Endodermal cell (in vitro differentiated cells): ENCODE results near the gene PRKAA2. TPM values are rescaled to one million over a fixed set of nuclear protein-coding genes. Genes with fewer than 3 reads are reported as not detected.

Experiments used
- DNase-seq: peaks from one replicate; pipeline ENCODE4 v3.0.0-alpha.2; 2017
- H3K27ac ChIP-seq: 2 replicates; pipeline ENCODE4 v1.5.1; 2013; ENCODE audit warnings: mild to moderate bottlenecking, low read depth, low read length, moderate library complexity
- H3K27me3 ChIP-seq: 2 replicates; pipeline ENCODE4 v1.6.1; 2013; ENCODE audit warnings: mild to moderate bottlenecking, low read length, moderate library complexity; ENCODE audit not compliant: insufficient read depth, control insufficient read depth, poor library complexity, severe bottlenecking
- H3K36me3 ChIP-seq: 2 replicates; pipeline ENCODE4 v1.7.0; 2013; ENCODE audit warnings: mild to moderate bottlenecking, low read length, moderate library complexity; ENCODE audit not compliant: control insufficient read depth, insufficient read depth
- H3K4me1 ChIP-seq: one replicate; pipeline ENCODE4 v1.7.0; 2013; ENCODE audit warnings: low read length; ENCODE audit not compliant: control insufficient read depth, insufficient read depth
- H3K4me3 ChIP-seq: 2 replicates; pipeline ENCODE4 v1.5.1; 2013; ENCODE audit warnings: mild to moderate bottlenecking, low read length, moderate library complexity
- H3K9ac ChIP-seq: 2 replicates; pipeline ENCODE4 v1.6.1; 2013; ENCODE audit warnings: mild to moderate bottlenecking, low read length, moderate library complexity; ENCODE audit not compliant: poor library complexity, severe bottlenecking; ENCODE audit errors: extremely low read depth
- H3K9me3 ChIP-seq: 2 replicates; pipeline ENCODE4 v1.6.1; 2013; ENCODE audit warnings: mild to moderate bottlenecking, low read length, moderate library complexity; ENCODE audit not compliant: control insufficient read depth
- H3K27ac Mint-ChIP-seq: 2 replicates; pipeline ENCODE4 v1.8.0; 2020; ENCODE audit warnings: mixed read lengths
- H3K27me3 Mint-ChIP-seq: 2 replicates; pipeline ENCODE4 v1.8.0; 2021; ENCODE audit warnings: mild to moderate bottlenecking, mixed read lengths; ENCODE audit not compliant: insufficient read depth
- H3K36me3 Mint-ChIP-seq: 2 replicates; pipeline ENCODE4 v1.8.0; 2020; ENCODE audit warnings: low read depth, mixed read lengths
- H3K4me1 Mint-ChIP-seq: 2 replicates; pipeline ENCODE4 v1.8.0; 2020; ENCODE audit warnings: mixed read lengths
- H3K4me3 Mint-ChIP-seq: 2 replicates; pipeline ENCODE4 v1.8.0; 2020; ENCODE audit warnings: mild to moderate bottlenecking, moderate library complexity, mixed read lengths
- H3K9me3 Mint-ChIP-seq: 2 replicates; pipeline ENCODE4 v1.8.0; 2020; ENCODE audit warnings: mild to moderate bottlenecking, mixed read lengths
- CTCF ChIP-seq: fragments of 200-600 bp; sonication (generic); conservative IDR thresholded peaks from 2 replicates; pipeline ENCODE4 v1.5.0; 2021; ENCODE audit warnings: antibody characterized with exemption, mild to moderate bottlenecking
- WGBS, 2 experiments: methylation state at CpG; one replicate each; pipeline versions ENCODE4 v1.1.5 to v1.1.7; 2013; ENCODE audit warnings: missing lambda C conversion rate in 2 of 2, mixed read lengths in 1 of 2; ENCODE audit not compliant: insufficient coverage in 1 of 2, insufficient read length in 1 of 2; 5-methylcytosine and 5-hydroxymethylcytosine counted together
- total RNA-seq, 2 donors: library from RNA; stranded (reverse); fragmentation: NEBNext Ultra II Directional in 1 of 2; extraction: Animal tissue kit (Norgen Biotek cat#: 25700) in 1 of 2; gene quantifications; 2 replicates in 1 of 2; 3 replicates in 1 of 2; pipeline ENCODE4 v1.2.1, GENCODE V29; 2021

Gene PRKAA2
- total RNA-seq, 2 donors from 2014 or later: 4.7 to 15.3 TPM

GRCh38 chr1:56658254-56658653 lies 13.1 kb downstream of the PRKAA2 start:
- peaks cover 25% of the 10 kb centered on the region for H3K9me3 Mint-ChIP-seq
- no peak overlapping the region for H3K27ac ChIP-seq
- H3K27ac Mint-ChIP-seq: no peak overlapping the region
- no peak for TF ChIP-seq CTCF
- no peaks in the 10 kb centered on the region for H3K27me3 Mint-ChIP-seq
- no peak overlapping the region for H3K9ac ChIP-seq
- H3K4me1 ChIP-seq: no peaks in the 10 kb centered on the region
- no peak overlapping the region for H3K4me3 Mint-ChIP-seq
- peaks cover 5% of the 10 kb centered on the region for H3K36me3 ChIP-seq
- H3K9me3 ChIP-seq: peaks cover 19% of the 10 kb centered on the region
- H3K4me3 ChIP-seq: no peak overlapping the region
- H3K27me3 ChIP-seq: no peaks in the 10 kb centered on the region
- no peaks in the 10 kb centered on the region for H3K4me1 Mint-ChIP-seq
- peaks cover 14% of the 10 kb centered on the region for H3K36me3 Mint-ChIP-seq
- DNase-seq: no peak
- 88 to 90% methylated on average over 2 to 3 of the region's 4 CpGs for WGBS, 2 experiments

- no peak for DNase-seq
- Mint-ChIP-seq H3K4me3 (no peak overlapping the region), H3K9me3 (peaks cover 24% of the 10 kb centered on the region), H3K27ac (no peak overlapping the region), H3K36me3 (peaks cover 14% of the 10 kb centered on the region), H3K27me3 (no peaks in the 10 kb centered on the region), H3K4me1 (no peaks in the 10 kb centered on the region)
- Histone ChIP-seq H3K36me3 (peaks cover 5% of the 10 kb centered on the region), H3K9ac (no peak overlapping the region), H3K9me3 (peaks cover 18% of the 10 kb centered on the region), H3K4me1 (no peaks in the 10 kb centered on the region), H3K27me3 (no peaks in the 10 kb centered on the region), H3K27ac (no peak overlapping the region), H3K4me3 (no peak overlapping the region)
- 89% methylated on average over 1 of the region's 1 CpG; no CpG with 5 or more reads in 1 of the 2 experiments for WGBS, 2 experiments
- TF ChIP-seq CTCF: no peak
Observed at GRCh38 chr1:56660293-56660692, 15.2 kb downstream of the PRKAA2 start.

- Histone ChIP-seq H3K9me3 (no peaks in the 10 kb centered on the region), H3K36me3 (no peaks in the 10 kb centered on the region), H3K9ac (no peak overlapping the region), H3K27me3 (no peaks in the 10 kb centered on the region), H3K4me1 (no peaks in the 10 kb centered on the region), H3K4me3 (no peak overlapping the region), H3K27ac (no peak overlapping the region)
- no peak overlapping the region for H3K4me3 Mint-ChIP-seq
- no peaks in the 10 kb centered on the region for H3K36me3 Mint-ChIP-seq
- no peak for DNase-seq
- H3K27ac Mint-ChIP-seq: no peak overlapping the region
- 75 to 93% methylated on average over 1 to 3 of the region's 3 CpGs for WGBS, 2 experiments
- H3K4me1 Mint-ChIP-seq: no peaks in the 10 kb centered on the region
- no peaks in the 10 kb centered on the region for H3K9me3 Mint-ChIP-seq
- TF ChIP-seq CTCF: no peak
- no peaks in the 10 kb centered on the region for H3K27me3 Mint-ChIP-seq
Observed at GRCh38 chr1:56663846-56664245, 18.7 kb downstream of the PRKAA2 start.
